GM12875 (cell line): ENCODE results near the gene ATXN10.

Experiments used
- H3K4me3 ChIP-seq: one replicate; pipeline ENCODE4 v1.5.1; 2011; ENCODE audit warnings: low read depth, low read length, control low read depth
- CTCF ChIP-seq: IDR thresholded peaks from 2 replicates; pipeline ENCODE4 v1.5.1; 2011; ENCODE audit warnings: low read depth, mild to moderate bottlenecking, control low read depth, inconsistent platforms, low read length, moderate library complexity, borderline replicate concordance; ENCODE audit not compliant: insufficient read depth

Gene ATXN10

GRCh38 chr22:45731798-45732495 is 60.3 kb downstream of the ATXN10 start:
- 0 out of 2 replicates have a peak, but pooled peaks have one; percentile 15 for TF ChIP-seq CTCF
- H3K4me3 ChIP-seq, result no peak overlapping the region

GRCh38 chr22:45735273-45735672 is 63.6 kb downstream of the ATXN10 start:
- no peak overlapping the region for H3K4me3 ChIP-seq
- no peak for TF ChIP-seq CTCF

- TF ChIP-seq CTCF, result no peak
- H3K4me3 ChIP-seq, result no peak overlapping the region
Observed at GRCh38 chr22:45738206-45738605, 66.6 kb downstream of the ATXN10 start.

GRCh38 chr22:45740236-45740635 is 68.6 kb downstream of the ATXN10 start:
- H3K4me3 ChIP-seq, result no peak overlapping the region
- no peak for TF ChIP-seq CTCF

- no peak overlapping the region for H3K4me3 ChIP-seq
- no peak for TF ChIP-seq CTCF
Observed at GRCh38 chr22:45742866-45743450, 71.3 kb downstream of the ATXN10 start.

- no peak for TF ChIP-seq CTCF
- H3K4me3 ChIP-seq, result no peak overlapping the region
Observed at GRCh38 chr22:45743687-45744086, 72.1 kb downstream of the ATXN10 start.

- no peak for TF ChIP-seq CTCF
- no peak overlapping the region for H3K4me3 ChIP-seq
Observed at GRCh38 chr22:45744442-45744841, 72.8 kb downstream of the ATXN10 start.
